Stomach smooth muscle (tissue), 2 donors: Measurements from ENCODE around the gene PTPRR.

Experiments
- H3K27ac ChIP-seq: one replicate; pipeline ENCODE4 v1.7.0; 2013; ENCODE audit warnings: mild to moderate bottlenecking, low read length, inconsistent platforms
- H3K27me3 ChIP-seq, 2 donors: one replicate each; pipeline ENCODE4 v1.7.0; 2013; ENCODE audit warnings: low read length in 2 of 2; ENCODE audit not compliant: insufficient read depth in 2 of 2, control insufficient read depth in 1 of 2
- H3K36me3 ChIP-seq, 2 donors: one replicate each; pipeline ENCODE4 v1.7.0; 2013; ENCODE audit warnings: low read length in 2 of 2; ENCODE audit not compliant: control insufficient read depth in 2 of 2, insufficient read depth in 2 of 2
- H3K4me1 ChIP-seq: one replicate; pipeline ENCODE4 v1.7.0; 2013; ENCODE audit warnings: low read length; ENCODE audit not compliant: control insufficient read depth, insufficient read depth
- H3K4me3 ChIP-seq, 2 donors: one replicate each; pipeline ENCODE4 v1.7.0; 2013; ENCODE audit warnings: low read length in 2 of 2
- H3K9ac ChIP-seq, 2 donors: one replicate each; pipeline ENCODE4 v1.7.0; 2013; ENCODE audit warnings: low read length in 2 of 2, mild to moderate bottlenecking in 1 of 2
- H3K9me3 ChIP-seq, 2 donors: one replicate each; pipeline ENCODE4 v1.7.0; 2013; ENCODE audit warnings: low read length in 2 of 2; ENCODE audit not compliant: control insufficient read depth in 2 of 2
- donor health status: healthy.
- donor health status: Pancreatic carcinoma.

PTPRR gene

GRCh38 chr12:70796989-70797388 is 123.5 kb downstream of the PTPRR start:
- no peaks in the 10 kb centered on the region for H3K9me3 ChIP-seq
- no peaks in the 10 kb centered on the region for H3K27me3 ChIP-seq
- no peak overlapping the region for H3K9ac ChIP-seq
- no peaks in the 10 kb centered on the region for H3K36me3 ChIP-seq
- H3K4me3 ChIP-seq = no peak overlapping the region
- H3K27ac ChIP-seq = no peak overlapping the region
- H3K4me1 ChIP-seq = no peaks in the 10 kb centered on the region

GRCh38 chr12:70795608-70796007 is 124.9 kb downstream of the PTPRR start:
- H3K9ac ChIP-seq = no peak overlapping the region
- no peaks in the 10 kb centered on the region for H3K27me3 ChIP-seq
- no peaks in the 10 kb centered on the region for H3K36me3 ChIP-seq
- H3K27ac ChIP-seq = no peak overlapping the region
- no peaks in the 10 kb centered on the region for H3K9me3 ChIP-seq
- H3K4me3 ChIP-seq = no peak overlapping the region
- no peaks in the 10 kb centered on the region for H3K4me1 ChIP-seq

GRCh38 chr12:70794131-70794530 is 126.4 kb downstream of the PTPRR start:
- Histone ChIP-seq H3K9me3 (no peaks in the 10 kb centered on the region), H3K9ac (no peak overlapping the region), H3K27ac (no peak overlapping the region), H3K27me3 (no peaks in the 10 kb centered on the region), H3K4me3 (no peak overlapping the region), H3K4me1 (no peaks in the 10 kb centered on the region), H3K36me3 (no peaks in the 10 kb centered on the region)

GRCh38 chr12:70788774-70789173 is 131.8 kb downstream of the PTPRR start:
- Histone ChIP-seq H3K27me3 (no peaks in the 10 kb centered on the region), H3K4me3 (no peak overlapping the region), H3K9me3 (no peaks in the 10 kb centered on the region), H3K4me1 (no peaks in the 10 kb centered on the region), H3K9ac (no peak overlapping the region), H3K27ac (no peak overlapping the region), H3K36me3 (no peaks in the 10 kb centered on the region)

GRCh38 chr12:70787612-70788011 is 132.9 kb downstream of the PTPRR start:
- H3K9me3 ChIP-seq = no peaks in the 10 kb centered on the region

DNA sequence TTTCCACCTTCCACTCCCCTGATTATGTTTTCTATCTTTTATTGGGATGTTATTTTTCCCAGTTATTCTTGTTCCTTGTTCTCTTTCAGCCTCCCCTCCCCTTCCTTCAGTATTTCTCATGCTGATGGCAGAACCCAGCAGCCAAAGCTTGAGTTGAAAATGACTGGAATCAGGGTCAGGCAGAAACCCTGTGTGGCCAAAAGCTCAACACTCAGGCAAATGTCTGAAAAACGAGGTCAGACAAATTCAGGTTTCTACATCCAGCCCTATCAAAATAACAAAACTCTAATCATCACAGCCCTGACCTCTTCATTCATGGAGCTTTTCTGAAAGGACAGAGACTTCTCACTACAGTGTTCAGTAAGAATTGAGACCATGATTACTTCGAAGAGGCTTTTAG is 134.6 kb downstream of the PTPRR start:
- Histone ChIP-seq H3K9ac (no peak overlapping the region), H3K4me1 (no peaks in the 10 kb centered on the region), H3K36me3 (no peaks in the 10 kb centered on the region), H3K27ac (no peak overlapping the region), H3K4me3 (no peak overlapping the region), H3K27me3 (no peaks in the 10 kb centered on the region), H3K9me3 (no peaks in the 10 kb centered on the region)

More at GRCh38 chr12:70787612-70788011, 132.9 kb downstream of the PTPRR start:
- no peak overlapping the region for H3K9ac ChIP-seq
- H3K36me3 ChIP-seq = no peaks in the 10 kb centered on the region
- H3K27ac ChIP-seq = no peak overlapping the region
- H3K4me3 ChIP-seq = no peak overlapping the region
- H3K4me1 ChIP-seq = no peaks in the 10 kb centered on the region
- H3K27me3 ChIP-seq = no peaks in the 10 kb centered on the region

DNA sequence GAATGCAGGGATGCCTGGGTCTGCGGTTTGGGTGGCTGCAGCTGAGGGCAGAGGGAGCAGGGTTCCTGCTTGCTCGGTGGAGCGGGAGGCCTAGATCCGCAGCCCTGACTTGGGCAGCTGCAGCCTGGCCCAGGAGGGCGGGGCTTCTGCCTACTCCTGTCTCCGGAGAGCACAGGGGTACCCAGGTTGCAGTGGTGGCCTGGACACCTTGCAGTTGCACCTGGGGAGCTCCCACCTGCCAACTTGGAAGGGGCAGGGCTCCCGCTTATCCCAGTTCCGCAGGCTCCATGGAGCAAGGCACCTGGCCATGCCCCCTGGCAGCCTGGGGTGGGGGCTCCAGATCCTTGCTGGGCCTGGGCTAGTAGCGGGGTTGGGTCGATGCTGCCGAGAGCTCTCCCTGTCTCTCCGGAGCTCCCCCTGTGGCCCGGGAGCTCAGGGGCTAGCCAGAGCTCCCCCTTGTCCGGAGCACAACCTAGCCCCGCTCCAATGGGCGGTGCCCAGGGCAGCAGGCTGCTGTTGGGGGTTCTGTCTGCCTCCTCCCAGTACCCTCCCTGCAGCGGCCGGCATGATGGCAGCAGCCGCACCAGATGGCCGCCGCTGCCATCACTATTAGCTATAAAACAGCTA is 136.4 kb downstream of the PTPRR start:
- Histone ChIP-seq H3K4me3 (no peak overlapping the region), H3K27me3 (no peaks in the 10 kb centered on the region), H3K9me3 (no peaks in the 10 kb centered on the region), H3K4me1 (no peaks in the 10 kb centered on the region), H3K9ac (no peak overlapping the region), H3K36me3 (no peaks in the 10 kb centered on the region), H3K27ac (no peak overlapping the region)

DNA sequence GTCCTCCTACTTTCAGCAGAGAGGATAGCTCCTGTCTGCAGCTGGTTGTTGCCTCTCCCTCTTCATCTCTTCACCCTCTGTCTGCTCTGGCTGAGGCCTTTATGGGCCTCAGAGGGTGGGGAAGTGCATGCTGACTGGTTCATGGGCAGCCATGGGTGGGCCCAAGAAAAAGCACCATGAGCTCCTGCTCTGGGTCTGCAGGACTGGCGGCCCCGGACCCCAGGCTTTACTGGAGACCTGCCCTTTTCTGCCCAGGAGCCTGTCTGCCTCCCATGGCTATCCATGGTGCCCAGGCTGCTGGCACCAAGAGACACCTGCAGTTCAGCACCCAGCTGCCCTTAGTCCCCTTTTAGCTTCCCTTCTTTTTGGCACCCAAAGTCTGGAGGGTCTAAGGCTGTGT is 137.1 kb downstream of the PTPRR start:
- no peaks in the 10 kb centered on the region for H3K36me3 ChIP-seq
- H3K9me3 ChIP-seq = no peaks in the 10 kb centered on the region
- H3K27ac ChIP-seq = no peak overlapping the region
- H3K27me3 ChIP-seq = no peaks in the 10 kb centered on the region
- no peaks in the 10 kb centered on the region for H3K4me1 ChIP-seq
- H3K4me3 ChIP-seq = no peak overlapping the region
- no peak overlapping the region for H3K9ac ChIP-seq

DNA sequence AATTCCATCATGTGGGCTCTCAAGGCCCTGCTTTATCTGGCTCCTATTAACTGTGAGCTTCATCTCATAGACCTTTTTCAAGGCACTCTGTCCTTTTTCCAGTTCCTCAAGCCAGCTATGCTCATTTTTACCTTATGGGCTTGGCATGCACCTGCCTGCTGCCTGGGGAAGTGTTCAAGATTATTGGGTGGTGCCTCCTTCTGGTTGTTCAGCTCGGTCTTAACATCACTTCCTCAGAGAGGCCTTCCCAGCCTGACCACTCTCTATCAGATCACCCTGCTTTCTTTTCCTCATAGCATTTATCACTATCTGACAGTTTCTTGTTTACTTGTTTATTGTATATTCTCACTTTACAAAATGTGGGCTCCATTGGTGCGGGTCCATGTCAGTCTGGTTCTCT is 141.3 kb downstream of the PTPRR start:
- no peaks in the 10 kb centered on the region for H3K27me3 ChIP-seq
- no peak overlapping the region for H3K27ac ChIP-seq
- no peaks in the 10 kb centered on the region for H3K9me3 ChIP-seq
- no peak overlapping the region for H3K9ac ChIP-seq
- H3K36me3 ChIP-seq = no peaks in the 10 kb centered on the region
- no peaks in the 10 kb centered on the region for H3K4me1 ChIP-seq
- no peak overlapping the region for H3K4me3 ChIP-seq

DNA sequence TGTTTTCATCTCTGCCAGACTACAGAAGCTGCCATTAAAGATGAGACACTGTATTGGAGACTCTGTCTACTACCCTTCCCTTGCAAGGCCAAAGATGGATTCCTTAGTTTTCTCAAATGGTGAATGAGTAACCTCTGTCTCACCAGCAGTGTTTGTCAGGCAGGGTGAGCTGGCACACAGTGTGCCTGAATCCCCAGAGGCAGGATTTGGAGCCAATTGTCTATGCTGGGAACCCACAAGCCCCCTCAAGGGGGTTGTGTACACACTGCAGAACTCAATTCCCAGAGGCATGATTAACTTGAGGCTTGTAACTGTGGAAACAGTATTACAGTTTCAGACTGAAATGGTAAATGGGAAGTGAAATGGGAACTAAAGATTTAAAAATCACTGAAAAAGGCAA is 146.5 kb downstream of the PTPRR start:
- no peak overlapping the region for H3K4me3 ChIP-seq
- H3K27ac ChIP-seq = no peak overlapping the region
- no peaks in the 10 kb centered on the region for H3K27me3 ChIP-seq
- no peak overlapping the region for H3K9ac ChIP-seq
- H3K36me3 ChIP-seq = no peaks in the 10 kb centered on the region
- H3K9me3 ChIP-seq = no peaks in the 10 kb centered on the region
- no peaks in the 10 kb centered on the region for H3K4me1 ChIP-seq

GRCh38 chr12:70772836-70773235 is 147.7 kb downstream of the PTPRR start:
- Histone ChIP-seq H3K9me3 (no peaks in the 10 kb centered on the region), H3K4me1 (no peaks in the 10 kb centered on the region), H3K36me3 (no peaks in the 10 kb centered on the region), H3K27me3 (no peaks in the 10 kb centered on the region), H3K9ac (no peak overlapping the region), H3K4me3 (no peak overlapping the region), H3K27ac (no peak overlapping the region)
